ENCODE results near the gene CALHM2. TPM values are rescaled to one million over a fixed set of nuclear protein-coding genes. Genes with fewer than 3 reads are reported as not detected.
"Not testable (repeated sequence)": the region's sequence is repeated elsewhere in the genome, so short reads cannot be mapped to it uniquely, and the experiment has no call there.

The CALHM2 gene
- total RNA-seq, 2 donors from 2014 or later, result 98.4 to 113 TPM

- no peak for ATAC-seq (ENCODE audit: insufficient number of reproducible peaks, low FRiP score, low read depth)
- peaks cover 48% of the 10 kb centered on the region for H3K36me3 ChIP-seq
Measured at GRCh38 chr10:103428989-103429643, 23.1 kb downstream of the CALHM2 start.

GRCh38 chr10:103427866-103428265, 24.3 kb downstream of the CALHM2 start:
- Histone ChIP-seq H3K27ac (no peak overlapping the region), H3K27me3 (replicated peaks; ENCODE audit: insufficient read depth) (no peaks in the 10 kb centered on the region), H3K4me1 (ENCODE audit: control insufficient read depth in 1 of 2, low read depth in 2 of 2) (no peaks in the 10 kb centered on the region), H3K4me3 (no peak overlapping the region), H3K9me3 (no peaks in the 10 kb centered on the region), H3K36me3 (peaks cover 57% of the 10 kb centered on the region)
- no peak for TF ChIP-seq CTCF (IDR thresholded peaks at IDR 0.05)
- ATAC-seq (ENCODE audit: insufficient number of reproducible peaks, low FRiP score, low read depth), result no peak
- DNase-seq (ENCODE audit: low spot score), result no peak

More at GRCh38 chr10:103428989-103429643, 23.1 kb downstream of the CALHM2 start:
- Histone ChIP-seq H3K27me3 (replicated peaks; ENCODE audit: insufficient read depth) (no peaks in the 10 kb centered on the region), H3K4me3 (no peak overlapping the region), H3K27ac (no peak overlapping the region), H3K4me1 (ENCODE audit: control insufficient read depth in 1 of 2, low read depth in 2 of 2) (no peaks in the 10 kb centered on the region), H3K9me3 (no peaks in the 10 kb centered on the region)
- DNase-seq (ENCODE audit: low spot score), result no peak
- TF ChIP-seq CTCF (IDR thresholded peaks at IDR 0.05), result no peak

- ATAC-seq (ENCODE audit: insufficient number of reproducible peaks, low FRiP score, low read depth) (no peak), DNase-seq (ENCODE audit: low spot score) (no peak)
- Histone ChIP-seq H3K4me3 (no peak overlapping the region), H3K4me1 (ENCODE audit: control insufficient read depth in 1 of 2, low read depth in 2 of 2) (no peaks in the 10 kb centered on the region), H3K36me3 (peaks cover 70% of the 10 kb centered on the region), H3K27me3 (replicated peaks; ENCODE audit: insufficient read depth) (no peaks in the 10 kb centered on the region), H3K9me3 (no peaks in the 10 kb centered on the region), H3K27ac (no peak overlapping the region)
- TF ChIP-seq CTCF (IDR thresholded peaks at IDR 0.05), result no peak
Measured at GRCh38 chr10:103423748-103424147, 28.4 kb downstream of the CALHM2 start.

- H3K4me3 ChIP-seq, result no peak overlapping the region
- DNase-seq (ENCODE audit: low spot score) (no peak), ATAC-seq (ENCODE audit: insufficient number of reproducible peaks, low FRiP score, low read depth) (no peak)
- H3K9me3 ChIP-seq, result no peaks in the 10 kb centered on the region
- no peaks in the 10 kb centered on the region for H3K4me1 ChIP-seq (ENCODE audit: control insufficient read depth in 1 of 2, low read depth in 2 of 2)
- H3K27me3 ChIP-seq (replicated peaks; ENCODE audit: insufficient read depth), result no peaks in the 10 kb centered on the region
- H3K27ac ChIP-seq, result no peak overlapping the region
- peaks cover 66% of the 10 kb centered on the region for H3K36me3 ChIP-seq
- TF ChIP-seq CTCF (IDR thresholded peaks at IDR 0.05), result no peak
Measured at GRCh38 chr10:103419101-103419500, 33.1 kb downstream of the CALHM2 start.

- Histone ChIP-seq H3K27ac (no peak overlapping the region), H3K36me3 (peaks cover 64% of the 10 kb centered on the region), H3K4me1 (ENCODE audit: control insufficient read depth in 1 of 2, low read depth in 2 of 2) (no peaks in the 10 kb centered on the region), H3K4me3 (no peak overlapping the region), H3K9me3 (no peaks in the 10 kb centered on the region), H3K27me3 (replicated peaks; ENCODE audit: insufficient read depth) (no peaks in the 10 kb centered on the region)
- no peak for TF ChIP-seq CTCF (IDR thresholded peaks at IDR 0.05)
- ATAC-seq (ENCODE audit: insufficient number of reproducible peaks, low FRiP score, low read depth) (no peak), DNase-seq (ENCODE audit: low spot score) (no peak)
Measured at GRCh38 chr10:103417601-103418000, 34.6 kb downstream of the CALHM2 start.

- H3K4me1 ChIP-seq (ENCODE audit: control insufficient read depth in 1 of 2, low read depth in 2 of 2); ATAC-seq (ENCODE audit: insufficient number of reproducible peaks, low FRiP score, low read depth); H3K27me3 ChIP-seq (replicated peaks; ENCODE audit: insufficient read depth); H3K27ac ChIP-seq; H3K9me3 ChIP-seq; DNase-seq (ENCODE audit: low spot score); H3K4me3 ChIP-seq: not testable (repeated sequence)
- peaks cover 65% of the 10 kb centered on the region for H3K36me3 ChIP-seq
Measured at GRCh38 chr10:103417148-103417469, 35.1 kb downstream of the CALHM2 start.
